Inferior parietal cortex (tissue), 1 donor: ENCODE data around the gene MINK1.
A peak's percentile ranks its signal among the peaks of the same experiment; 100 is the strongest.
"Not testable (repeated sequence)": the region's sequence is repeated elsewhere in the genome, so short reads cannot be mapped to it uniquely, and the experiment has no call there.

Experiments used
- DNase-seq: peaks from one replicate; pipeline ENCODE4 v3.0.0-alpha.2; 2016; ENCODE audit errors: extremely low spot score

MINK1 gene

GRCh38 chr17:4899341-4900230 is 66.4 kb downstream of the MINK1 start, which contains the start of gene C17orf107:
TSS of gene C17orf107 (plus strand) at chr17:4899536. CDS start at chr17:4899763, 227 bp downstream.
- DNase-seq = peak; percentile 38

GRCh38 chr17:4900231-4901107 is 67.3 kb downstream of the MINK1 start:
- no peak for DNase-seq

- no peak for DNase-seq
Measured at GRCh38 chr17:4901108-4901647, 68.0 kb downstream of the MINK1 start.

- no peak for DNase-seq
Measured at GRCh38 chr17:4901648-4902344, 68.7 kb downstream of the MINK1 start.

GRCh38 chr17:4902540-4902939 is 69.4 kb downstream of the MINK1 start:
- no peak for DNase-seq

- peak; percentile 87 for DNase-seq
Measured at GRCh38 chr17:4903051-4903818, 70.1 kb downstream of the MINK1 start, which contains the start of gene CHRNE. TSS of gene CHRNE (minus strand) at chr17:4903098. CDS start at chr17:4903063, 35 bp downstream.

GRCh38 chr17:4906642-4907041 is 73.5 kb downstream of the MINK1 start:
- not testable (repeated sequence) for DNase-seq

GRCh38 chr17:4908301-4908700 is 75.2 kb downstream of the MINK1 start:
- DNase-seq = no peak

GRCh38 chr17:4908711-4909496 is 75.8 kb downstream of the MINK1 start:
- DNase-seq = peak; percentile 72

- no peak for DNase-seq
Measured at GRCh38 chr17:4913994-4914393, 80.9 kb downstream of the MINK1 start.

- not testable (repeated sequence) for DNase-seq
Measured at GRCh38 chr17:4914551-4914950, 81.4 kb downstream of the MINK1 start.

- DNase-seq = no peak
Measured at GRCh38 chr17:4919511-4920047, 86.4 kb downstream of the MINK1 start.

GRCh38 chr17:4920351-4921048 is 87.4 kb downstream of the MINK1 start:
- DNase-seq = no peak

GRCh38 chr17:4921320-4921719 is 88.2 kb downstream of the MINK1 start:
- DNase-seq = no peak

- DNase-seq = not testable (repeated sequence)
Measured at GRCh38 chr17:4926577-4927335, 93.6 kb downstream of the MINK1 start.

- DNase-seq = no peak
Measured at GRCh38 chr17:4928881-4929280, 95.7 kb downstream of the MINK1 start.

- DNase-seq = no peak
Measured at GRCh38 chr17:4931963-4932362, 98.8 kb downstream of the MINK1 start, which contains the start of gene GP1BA. TSS of gene GP1BA (plus strand) at chr17:4932277. CDS start at chr17:4932605, 328 bp downstream.

GRCh38 chr17:4932756-4933155 is 99.6 kb downstream of the MINK1 start:
- no peak for DNase-seq
